ENCODE results near the gene CBFB.

Gene CBFB

DNA sequence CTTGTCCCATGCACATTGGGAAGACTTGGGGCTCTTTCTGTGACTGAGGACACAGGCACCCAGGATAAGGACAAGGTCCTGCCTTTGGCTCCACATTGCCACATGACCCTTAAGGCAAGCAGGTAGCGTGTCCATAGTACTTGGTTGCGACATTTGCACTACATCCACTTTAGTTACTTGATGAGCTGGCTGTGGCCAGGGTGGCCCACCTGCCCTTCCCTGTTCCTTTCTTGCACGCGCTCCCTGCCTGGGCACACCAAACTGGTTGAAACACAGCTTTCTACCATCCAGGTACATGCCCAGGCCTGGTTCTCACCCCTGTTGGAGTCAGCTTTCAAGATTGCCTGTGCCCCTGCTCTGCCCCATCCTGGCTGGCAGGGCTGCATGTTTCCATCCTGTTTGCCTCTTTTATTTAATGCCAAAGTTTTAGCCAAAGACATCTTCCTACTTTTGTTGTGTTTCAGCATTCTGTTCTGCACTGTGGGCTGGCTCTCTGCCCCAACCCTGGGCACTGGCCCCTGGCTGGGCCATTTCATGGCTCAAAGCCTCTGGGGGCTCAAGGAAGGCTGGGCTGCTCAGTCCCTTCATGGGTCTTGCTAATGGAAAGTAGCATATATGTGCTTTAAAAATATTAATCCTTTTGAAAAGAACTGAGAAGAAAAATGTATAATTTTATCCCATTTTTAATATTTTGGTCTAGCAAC lies 118.6 kb downstream of the CBFB start:
- TF ChIP-seq MAX (IDR thresholded peaks at IDR 0.05) (no peak), TEAD4 (IDR thresholded peaks at IDR 0.05) (no peak), TCF12 (IDR thresholded peaks at IDR 0.05; ENCODE audit: low read depth) (no peak), ZBTB7A (IDR thresholded peaks at IDR 0.05; ENCODE audit: low read depth) (no peak), FOXM1 (IDR thresholded peaks at IDR 0.05; ENCODE audit: borderline replicate concordance, low read depth) (no peak), CEBPB (IDR thresholded peaks at IDR 0.05) (no peak), TAF1 (IDR thresholded peaks at IDR 0.05; ENCODE audit: low read depth) (no peak), RAD21 (IDR thresholded peaks at IDR 0.05; ENCODE audit: low read depth) (no peak), NFIC (IDR thresholded peaks at IDR 0.05) (no peak), YY1 (IDR thresholded peaks at IDR 0.05; ENCODE audit: low read depth) (no peak), CREB1 (IDR thresholded peaks at IDR 0.05; ENCODE audit: low read depth) (no peak), EGR1 (IDR thresholded peaks at IDR 0.05) (no peak), EP300 (IDR thresholded peaks at IDR 0.05; ENCODE audit: borderline replicate concordance) (no peak)
- TF ChIP-seq, protein P1, sequence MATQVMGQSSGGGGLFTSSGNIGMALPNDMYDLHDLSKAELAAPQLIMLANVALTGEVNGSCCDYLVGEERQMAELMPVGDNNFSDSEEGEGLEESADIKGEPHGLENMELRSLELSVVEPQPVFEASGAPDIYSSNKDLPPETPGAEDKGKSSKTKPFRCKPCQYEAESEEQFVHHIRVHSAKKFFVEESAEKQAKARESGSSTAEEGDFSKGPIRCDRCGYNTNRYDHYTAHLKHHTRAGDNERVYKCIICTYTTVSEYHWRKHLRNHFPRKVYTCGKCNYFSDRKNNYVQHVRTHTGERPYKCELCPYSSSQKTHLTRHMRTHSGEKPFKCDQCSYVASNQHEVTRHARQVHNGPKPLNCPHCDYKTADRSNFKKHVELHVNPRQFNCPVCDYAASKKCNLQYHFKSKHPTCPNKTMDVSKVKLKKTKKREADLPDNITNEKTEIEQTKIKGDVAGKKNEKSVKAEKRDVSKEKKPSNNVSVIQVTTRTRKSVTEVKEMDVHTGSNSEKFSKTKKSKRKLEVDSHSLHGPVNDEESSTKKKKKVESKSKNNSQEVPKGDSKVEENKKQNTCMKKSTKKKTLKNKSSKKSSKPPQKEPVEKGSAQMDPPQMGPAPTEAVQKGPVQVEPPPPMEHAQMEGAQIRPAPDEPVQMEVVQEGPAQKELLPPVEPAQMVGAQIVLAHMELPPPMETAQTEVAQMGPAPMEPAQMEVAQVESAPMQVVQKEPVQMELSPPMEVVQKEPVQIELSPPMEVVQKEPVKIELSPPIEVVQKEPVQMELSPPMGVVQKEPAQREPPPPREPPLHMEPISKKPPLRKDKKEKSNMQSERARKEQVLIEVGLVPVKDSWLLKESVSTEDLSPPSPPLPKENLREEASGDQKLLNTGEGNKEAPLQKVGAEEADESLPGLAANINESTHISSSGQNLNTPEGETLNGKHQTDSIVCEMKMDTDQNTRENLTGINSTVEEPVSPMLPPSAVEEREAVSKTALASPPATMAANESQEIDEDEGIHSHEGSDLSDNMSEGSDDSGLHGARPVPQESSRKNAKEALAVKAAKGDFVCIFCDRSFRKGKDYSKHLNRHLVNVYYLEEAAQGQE (IDR thresholded peaks at IDR 0.05; ENCODE audit: low read depth), result no peak
- TF ChIP-seq, protein P2, sequence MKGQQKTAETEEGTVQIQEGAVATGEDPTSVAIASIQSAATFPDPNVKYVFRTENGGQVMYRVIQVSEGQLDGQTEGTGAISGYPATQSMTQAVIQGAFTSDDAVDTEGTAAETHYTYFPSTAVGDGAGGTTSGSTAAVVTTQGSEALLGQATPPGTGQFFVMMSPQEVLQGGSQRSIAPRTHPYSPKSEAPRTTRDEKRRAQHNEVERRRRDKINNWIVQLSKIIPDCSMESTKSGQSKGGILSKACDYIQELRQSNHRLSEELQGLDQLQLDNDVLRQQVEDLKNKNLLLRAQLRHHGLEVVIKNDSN (IDR thresholded peaks at IDR 0.05), result no peak

DNA sequence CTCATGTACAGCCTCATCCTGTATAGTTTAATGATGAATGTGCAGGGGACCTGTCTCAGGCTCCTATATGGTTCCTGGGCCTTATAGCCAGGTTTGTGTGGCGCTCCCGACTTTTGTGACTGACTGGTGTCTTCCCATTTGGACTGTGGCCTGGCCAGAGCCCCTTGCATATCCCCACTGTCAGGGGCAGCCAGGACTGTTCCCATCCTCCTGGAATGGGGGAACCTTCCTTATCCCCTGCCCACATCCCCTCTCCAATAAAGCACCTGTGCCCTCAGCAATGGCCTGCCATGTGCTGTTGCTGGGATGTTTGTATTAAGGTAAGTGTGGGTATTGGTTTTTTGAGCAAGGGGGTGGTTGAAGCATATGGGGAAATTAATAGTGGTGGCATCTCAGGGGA lies 119.3 kb downstream of the CBFB start:
- TF ChIP-seq NFIC (IDR thresholded peaks at IDR 0.05), result no peak
- TF ChIP-seq, protein P1 (IDR thresholded peaks at IDR 0.05; ENCODE audit: low read depth), result no peak

DNA sequence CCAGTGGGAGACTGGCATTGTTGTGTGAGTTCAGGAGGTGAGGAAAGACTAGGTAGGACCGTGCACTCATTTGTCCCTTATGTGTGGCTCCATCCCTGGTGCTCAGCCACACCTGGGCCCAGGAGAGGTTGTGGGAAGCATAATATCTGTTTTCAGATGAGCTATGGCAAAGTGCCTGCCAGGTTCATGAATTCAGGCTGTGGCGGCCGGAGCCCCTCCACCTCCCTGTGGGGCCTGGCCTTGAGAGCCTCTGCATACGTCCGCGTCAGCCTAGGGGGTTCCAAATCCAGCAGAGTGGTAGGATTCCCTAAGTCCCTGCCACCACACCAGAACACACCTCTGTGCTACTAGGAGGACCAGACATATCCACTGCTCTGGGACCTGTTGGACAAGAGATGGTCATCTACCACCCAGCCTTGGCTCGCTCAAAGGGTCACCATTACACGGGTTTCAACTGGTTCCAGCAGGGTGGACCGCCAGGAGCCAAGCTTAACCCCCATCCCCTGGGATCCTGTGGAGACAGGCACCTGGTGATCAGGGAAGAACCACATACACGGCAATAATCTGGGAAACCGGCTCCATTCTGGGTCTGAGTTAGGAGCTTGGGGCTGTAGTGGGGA lies 119.8 kb downstream of the CBFB start:
- no peak for TF ChIP-seq ZBTB7A (IDR thresholded peaks at IDR 0.05; ENCODE audit: low read depth)
- TF ChIP-seq RAD21 (IDR thresholded peaks at IDR 0.05; ENCODE audit: low read depth), result no peak

- TF ChIP-seq, protein P2 (IDR thresholded peaks at IDR 0.05), result no peak
- TF ChIP-seq YY1 (IDR thresholded peaks at IDR 0.05; ENCODE audit: low read depth), result no peak
- TF ChIP-seq, protein P1 (IDR thresholded peaks at IDR 0.05; ENCODE audit: low read depth), result no peak
- no peak for TF ChIP-seq TAF1 (IDR thresholded peaks at IDR 0.05; ENCODE audit: low read depth)
- no peak for TF ChIP-seq TEAD4 (IDR thresholded peaks at IDR 0.05)
- no peak for TF ChIP-seq EP300 (IDR thresholded peaks at IDR 0.05; ENCODE audit: borderline replicate concordance)
- TF ChIP-seq CEBPB (IDR thresholded peaks at IDR 0.05), result no peak
- no peak for TF ChIP-seq CREB1 (IDR thresholded peaks at IDR 0.05; ENCODE audit: low read depth)
- TF ChIP-seq EGR1 (IDR thresholded peaks at IDR 0.05), result no peak
- no peak for TF ChIP-seq ZBTB7A (IDR thresholded peaks at IDR 0.05; ENCODE audit: low read depth)
- TF ChIP-seq MAX (IDR thresholded peaks at IDR 0.05), result no peak
- no peak for TF ChIP-seq TCF12 (IDR thresholded peaks at IDR 0.05; ENCODE audit: low read depth)
- TF ChIP-seq NFIC (IDR thresholded peaks at IDR 0.05), result no peak
- no peak for TF ChIP-seq FOXM1 (IDR thresholded peaks at IDR 0.05; ENCODE audit: borderline replicate concordance, low read depth)
- TF ChIP-seq RAD21 (IDR thresholded peaks at IDR 0.05; ENCODE audit: low read depth), result no peak
Observed at GRCh38 chr16:67149276-67150046, 120.5 kb downstream of the CBFB start.

Measured in Ishikawa (cell line).